ENCODE data around the gene TULP3.

- TF ChIP-seq CTCF (conservative IDR thresholded peaks at IDR 0.05; ENCODE audit: low read length) (no peak), EZH2phosphoT487 (IDR thresholded peaks at IDR 0.05; ENCODE audit: borderline replicate concordance) (no peak)
These were observed 77.0 kb downstream of the TULP3 start for GRCh38 chr12:2967651-2968050.
